Stomach (tissue), 4 donors: ENCODE results near the gene KRTAP10-3.

ENCODE experiments used
- EP300 ChIP-seq: sonication (generic); formaldehyde crosslinking; IDR thresholded peaks from one replicate; pipeline ENCODE4 v1.6.1; 2017; ENCODE audit warnings: antibody characterized with exemption
- POLR2A ChIP-seq, 4 donors: fragments of 450-650 bp; IDR thresholded peaks; one replicate each; pipeline ENCODE4 v1.6.1; 2016; ENCODE audit warnings: antibody characterized with exemption in 4 of 4, control low read depth in 2 of 4, mild to moderate bottlenecking in 1 of 4, moderate library complexity in 1 of 4
- POLR2AphosphoS5 ChIP-seq, 3 donors: sonication (generic); formaldehyde crosslinking; IDR thresholded peaks; one replicate each; pipeline ENCODE4 v1.6.1; 2016; ENCODE audit warnings: antibody characterized with exemption in 3 of 3
- TF ChIP-seq, protein P1 (sequence below), 7 experiments: fragments of 450-650 bp in 4 of 7; fragments of 200-600 bp in 3 of 7; sonication (generic) in 3 of 7; IDR thresholded peaks; one replicate each; pipeline ENCODE4 v1.5.1; 2016 to 2019; ENCODE audit warnings: antibody characterized with exemption in 7 of 7, control low read depth in 2 of 7, mild to moderate bottlenecking in 1 of 7

DNA sequence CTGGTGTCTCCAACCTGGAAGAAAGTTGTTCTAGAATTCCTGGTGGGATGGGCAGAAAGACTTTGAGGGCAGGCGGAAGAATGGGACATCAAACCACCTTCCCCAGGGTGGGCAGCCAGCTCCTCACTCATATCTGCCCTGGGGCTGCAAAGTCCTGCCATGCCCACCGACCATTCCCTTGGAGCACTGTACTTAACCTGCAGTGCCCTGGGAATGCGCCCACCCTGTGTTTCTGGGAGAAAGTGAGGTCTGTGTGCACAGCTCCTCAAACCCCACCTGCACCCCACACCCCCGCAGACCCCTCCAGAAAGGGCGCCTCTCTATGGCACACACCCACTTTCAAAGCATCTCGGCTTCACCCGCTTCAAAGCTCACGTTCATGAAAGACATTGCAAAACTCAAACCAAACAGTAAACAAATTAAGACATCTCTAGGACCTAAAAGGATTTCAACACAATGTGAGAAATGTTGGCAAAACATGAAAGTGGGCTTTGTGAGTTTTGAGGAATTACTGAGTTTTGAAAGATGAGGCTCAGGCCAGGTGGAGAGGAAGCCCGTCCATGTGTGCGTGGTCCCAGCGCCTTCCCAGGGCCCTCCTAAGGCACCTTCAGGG lies 43.7 kb downstream of the KRTAP10-3 start:
- TF ChIP-seq, protein P1, sequence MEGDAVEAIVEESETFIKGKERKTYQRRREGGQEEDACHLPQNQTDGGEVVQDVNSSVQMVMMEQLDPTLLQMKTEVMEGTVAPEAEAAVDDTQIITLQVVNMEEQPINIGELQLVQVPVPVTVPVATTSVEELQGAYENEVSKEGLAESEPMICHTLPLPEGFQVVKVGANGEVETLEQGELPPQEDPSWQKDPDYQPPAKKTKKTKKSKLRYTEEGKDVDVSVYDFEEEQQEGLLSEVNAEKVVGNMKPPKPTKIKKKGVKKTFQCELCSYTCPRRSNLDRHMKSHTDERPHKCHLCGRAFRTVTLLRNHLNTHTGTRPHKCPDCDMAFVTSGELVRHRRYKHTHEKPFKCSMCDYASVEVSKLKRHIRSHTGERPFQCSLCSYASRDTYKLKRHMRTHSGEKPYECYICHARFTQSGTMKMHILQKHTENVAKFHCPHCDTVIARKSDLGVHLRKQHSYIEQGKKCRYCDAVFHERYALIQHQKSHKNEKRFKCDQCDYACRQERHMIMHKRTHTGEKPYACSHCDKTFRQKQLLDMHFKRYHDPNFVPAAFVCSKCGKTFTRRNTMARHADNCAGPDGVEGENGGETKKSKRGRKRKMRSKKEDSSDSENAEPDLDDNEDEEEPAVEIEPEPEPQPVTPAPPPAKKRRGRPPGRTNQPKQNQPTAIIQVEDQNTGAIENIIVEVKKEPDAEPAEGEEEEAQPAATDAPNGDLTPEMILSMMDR (IDR thresholded peaks at IDR 0.05): no peak
- TF ChIP-seq POLR2AphosphoS5 (IDR thresholded peaks at IDR 0.05) (no peak), POLR2A (IDR thresholded peaks at IDR 0.05) (no peak), EP300 (no peak)
